Neuronal stem cell (in vitro differentiated cells): ENCODE data around the gene MOB4.

Experiments used
- DNase-seq: peaks from one replicate; pipeline ENCODE4 v3.0.0-alpha.2; 2013; ENCODE audit warnings: low spot score
- H2AFZ ChIP-seq: one replicate; pipeline ENCODE4 v1.6.1; 2013; ENCODE audit warnings: mild to moderate bottlenecking, low read length, inconsistent platforms
- H2AK5ac ChIP-seq: 2 replicates; pipeline ENCODE4 v1.6.1; 2013; ENCODE audit warnings: low read depth, mild to moderate bottlenecking, inconsistent platforms, low read length, moderate library complexity, mixed read lengths
- H2BK120ac ChIP-seq: 2 replicates; pipeline ENCODE4 v1.6.1; 2013; ENCODE audit warnings: low read depth, mild to moderate bottlenecking, inconsistent platforms, low read length, moderate library complexity, mixed read lengths
- H2BK12ac ChIP-seq: one replicate; pipeline ENCODE4 v1.6.1; 2013; ENCODE audit warnings: low read length, inconsistent platforms
- H2BK15ac ChIP-seq: 2 replicates; pipeline ENCODE4 v1.6.1; 2013; ENCODE audit warnings: mild to moderate bottlenecking, low read length, inconsistent platforms, mixed read lengths
- H2BK5ac ChIP-seq: one replicate; pipeline ENCODE4 v1.6.1; 2013; ENCODE audit warnings: inconsistent platforms, mild to moderate bottlenecking, low read length, moderate library complexity
- H3K14ac ChIP-seq: one replicate; pipeline ENCODE4 v1.6.1; 2013; ENCODE audit warnings: low read length, inconsistent platforms
- H3K18ac ChIP-seq: 2 replicates; pipeline ENCODE4 v1.6.1; 2013; ENCODE audit warnings: low read length, inconsistent platforms
- H3K23ac ChIP-seq: 2 replicates; pipeline ENCODE4 v1.6.1; 2013; ENCODE audit warnings: low read depth, mild to moderate bottlenecking, mixed read lengths, low read length, inconsistent platforms; ENCODE audit not compliant: poor library complexity
- H3K27ac ChIP-seq: replicated peaks from 3 replicates; pipeline ENCODE4 v1.5.1; 2013; ENCODE audit warnings: low read length, inconsistent platforms
- H3K27me3 ChIP-seq, 3 experiments: 2 replicates each; pipeline ENCODE4 v1.6.1; 2013; ENCODE audit warnings: low read length in 3 of 3, mild to moderate bottlenecking in 2 of 3, inconsistent platforms in 1 of 3, low read depth in 1 of 3, mixed read lengths in 1 of 3, moderate library complexity in 1 of 3; ENCODE audit not compliant: control insufficient read depth in 3 of 3, insufficient read depth in 3 of 3
- H3K36me3 ChIP-seq, 2 donors: replicated peaks in 1 of 2; 2 replicates each; pipeline ENCODE4 v1.6.1; 2013; ENCODE audit warnings: low read length in 2 of 2; ENCODE audit not compliant: control insufficient read depth in 2 of 2, insufficient read depth in 2 of 2
- H3K4ac ChIP-seq: 2 replicates; pipeline ENCODE4 v1.6.1; 2013; ENCODE audit warnings: inconsistent platforms, mild to moderate bottlenecking, low read length, moderate library complexity
- H3K4me1 ChIP-seq, 2 donors: 1 replicate in 1 of 2; 2 replicates in 1 of 2; pipeline ENCODE4 v1.6.1; 2013; ENCODE audit warnings: low read length in 2 of 2, low read depth in 1 of 2; ENCODE audit not compliant: control insufficient read depth in 2 of 2, insufficient read depth in 1 of 2
- H3K4me2 ChIP-seq: one replicate; pipeline ENCODE4 v1.6.1; 2013; ENCODE audit warnings: mild to moderate bottlenecking, low read length, inconsistent platforms; ENCODE audit not compliant: insufficient read depth, poor library complexity, severe bottlenecking
- H3K4me3 ChIP-seq, 2 donors: 2 replicates each; pipeline ENCODE4 v1.5.1; 2013; ENCODE audit warnings: low read length in 2 of 2, mild to moderate bottlenecking in 2 of 2, inconsistent platforms in 1 of 2, moderate library complexity in 1 of 2
- H3K79me1 ChIP-seq: one replicate; pipeline ENCODE4 v1.6.1; 2013; ENCODE audit warnings: low read depth, mild to moderate bottlenecking, inconsistent platforms, low read length, moderate library complexity
- H3K9ac ChIP-seq: one replicate; pipeline ENCODE4 v1.6.1; 2013; ENCODE audit warnings: mild to moderate bottlenecking, low read depth, low read length, inconsistent platforms; ENCODE audit not compliant: poor library complexity
- H3K9me3 ChIP-seq, 2 donors: replicated peaks in 1 of 2; 2 replicates each; pipeline versions ENCODE3 to v1.6.1; 2013; ENCODE audit warnings: low read length in 2 of 2, mild to moderate bottlenecking in 2 of 2, inconsistent platforms in 1 of 2, low read depth in 1 of 2, mixed read lengths in 1 of 2, moderate library complexity in 1 of 2; ENCODE audit not compliant: control insufficient read depth in 2 of 2, insufficient read depth in 1 of 2
- H4K8ac ChIP-seq: one replicate; pipeline ENCODE4 v1.6.1; 2013; ENCODE audit warnings: low read depth, mild to moderate bottlenecking, inconsistent platforms, low read length, moderate library complexity
- H4K91ac ChIP-seq: one replicate; pipeline ENCODE4 v1.6.1; 2013; ENCODE audit warnings: low read length, low read depth, mild to moderate bottlenecking, inconsistent platforms; ENCODE audit not compliant: poor library complexity
- WGBS, 2 donors: extraction: QIAGEN DNeasy Blood & Tissue Kit; methylation state at CpG; one replicate each; pipeline ENCODE4 v1.1.7; 2013; ENCODE audit warnings: missing lambda C conversion rate in 2 of 2, mixed read lengths in 1 of 2; ENCODE audit not compliant: insufficient read length in 2 of 2, insufficient replicate concordance in 1 of 2; ENCODE audit errors: extremely low coverage in 2 of 2; 5-methylcytosine and 5-hydroxymethylcytosine counted together

Gene MOB4

DNA sequence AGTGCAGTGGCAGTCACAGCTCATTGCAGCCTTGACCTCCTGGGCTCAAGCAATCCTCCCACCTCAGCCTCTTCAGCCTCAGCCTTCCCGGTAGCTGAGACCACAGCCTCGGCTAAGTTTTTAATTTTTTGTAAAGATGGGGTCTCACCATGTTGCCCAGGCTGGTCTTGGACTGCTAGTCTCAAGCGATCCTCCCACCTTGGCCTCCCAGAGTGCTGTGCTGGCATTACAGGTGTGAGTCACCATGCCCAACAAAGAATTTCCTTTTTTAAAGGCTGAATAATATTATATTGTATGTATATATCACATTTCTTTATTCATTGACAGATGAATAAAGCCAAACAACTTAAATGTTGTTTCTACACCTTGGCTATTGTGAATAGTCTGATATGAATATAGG lies 42.5 kb downstream of the MOB4 start:
- no peak overlapping the region for H3K27ac ChIP-seq
- no peak overlapping the region for H3K9ac ChIP-seq
- no peak overlapping the region for H2BK15ac ChIP-seq
- H2BK12ac ChIP-seq = no peak overlapping the region
- H2BK120ac ChIP-seq = no peak overlapping the region
- H2AFZ ChIP-seq = no peak overlapping the region
- no peak overlapping the region for H3K23ac ChIP-seq
- H3K4me3 ChIP-seq = no peak overlapping the region
- no peaks in the 10 kb centered on the region for H3K9me3 ChIP-seq
- WGBS, 2 donors = no CpG with 5 or more reads among the region's 3 CpGs
- no peak overlapping the region for H4K8ac ChIP-seq
- no peaks in the 10 kb centered on the region for H3K4me1 ChIP-seq
- H3K36me3 ChIP-seq = peaks cover 0 to 73% of the 10 kb centered on the region in 2 donors
- no peak overlapping the region for H3K18ac ChIP-seq
- no peaks in the 10 kb centered on the region for H3K27me3 ChIP-seq
- H3K4ac ChIP-seq = no peak overlapping the region
- no peak overlapping the region for H3K14ac ChIP-seq
- H3K4me2 ChIP-seq = no peak overlapping the region
- no peak for DNase-seq
- no peaks in the 10 kb centered on the region for H3K79me1 ChIP-seq
- no peak overlapping the region for H4K91ac ChIP-seq
- no peak overlapping the region for H2AK5ac ChIP-seq
- no peak overlapping the region for H2BK5ac ChIP-seq

DNA sequence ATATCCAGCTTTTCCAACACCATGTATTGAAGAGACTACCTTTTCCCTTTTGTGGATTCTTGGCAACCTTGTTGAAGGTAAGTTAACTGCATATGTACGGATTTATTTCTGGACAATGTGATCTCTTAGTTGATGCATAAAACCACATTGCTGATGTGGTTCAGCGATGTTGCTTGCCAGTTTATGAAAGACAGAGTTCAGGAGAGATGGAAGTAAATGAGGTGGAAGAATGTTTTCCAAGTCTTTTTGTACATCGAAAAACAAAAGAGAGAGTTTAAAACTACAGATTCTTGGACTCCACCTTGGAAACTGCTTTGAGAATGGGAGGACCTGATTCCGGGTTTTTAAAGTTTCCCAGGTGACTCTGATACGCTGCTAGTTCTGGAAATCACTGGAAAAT lies 43.8 kb downstream of the MOB4 start:
- no peaks in the 10 kb centered on the region for H3K9me3 ChIP-seq
- H3K23ac ChIP-seq = no peak overlapping the region
- H4K8ac ChIP-seq = no peak overlapping the region
- H3K4me3 ChIP-seq = no peak overlapping the region
- WGBS, 2 donors = no CpG with 5 or more reads among the region's 5 CpGs
- H3K27ac ChIP-seq = no peak overlapping the region
- H3K18ac ChIP-seq = no peak overlapping the region
- no peak overlapping the region for H2BK12ac ChIP-seq
- DNase-seq = no peak
- H3K9ac ChIP-seq = no peak overlapping the region
- H3K27me3 ChIP-seq = no peaks in the 10 kb centered on the region
- H3K4me2 ChIP-seq = no peak overlapping the region
- no peaks in the 10 kb centered on the region for H3K79me1 ChIP-seq
- H2AFZ ChIP-seq = no peak overlapping the region
- no peak overlapping the region for H2BK15ac ChIP-seq
- H2AK5ac ChIP-seq = no peak overlapping the region
- no peak overlapping the region for H3K14ac ChIP-seq
- peaks cover 0 to 60% of the 10 kb centered on the region in 2 donors for H3K36me3 ChIP-seq
- no peak overlapping the region for H2BK5ac ChIP-seq
- no peak overlapping the region for H4K91ac ChIP-seq
- no peak overlapping the region for H2BK120ac ChIP-seq
- H3K4me1 ChIP-seq = no peaks in the 10 kb centered on the region
- no peak overlapping the region for H3K4ac ChIP-seq

DNA sequence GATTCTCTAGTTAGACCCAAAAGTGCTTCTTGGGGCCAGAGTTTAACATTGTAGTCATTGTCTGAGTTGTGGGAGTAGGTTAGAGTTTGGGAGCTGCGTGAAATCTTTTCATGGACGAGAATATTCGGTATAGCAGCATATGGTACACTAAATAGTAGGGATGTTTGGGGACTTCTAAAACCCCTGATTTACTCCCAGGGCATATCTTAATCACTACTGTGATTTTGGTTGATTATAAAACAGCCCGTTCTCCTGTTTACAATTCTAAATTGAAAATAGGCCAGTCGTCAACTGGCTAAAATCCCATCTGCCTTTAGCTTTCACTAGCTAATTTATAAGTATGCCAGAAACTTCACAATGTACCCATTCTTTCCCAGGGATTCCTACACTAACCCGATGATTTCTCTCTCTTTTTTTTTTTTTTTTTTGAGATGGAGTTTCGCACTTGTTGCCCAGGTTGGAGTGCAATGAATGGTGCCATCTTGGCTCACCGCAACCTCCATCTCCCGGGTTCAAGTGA lies 44.3 kb downstream of the MOB4 start:
- no peak for DNase-seq
- Histone ChIP-seq H3K27me3 (no peaks in the 10 kb centered on the region), H2AFZ (no peak overlapping the region), H3K9me3 (no peaks in the 10 kb centered on the region), H2BK5ac (no peak overlapping the region), H3K14ac (no peak overlapping the region), H4K91ac (no peak overlapping the region), H4K8ac (no peak overlapping the region), H3K4ac (no peak overlapping the region), H3K79me1 (no peaks in the 10 kb centered on the region), H3K23ac (no peak overlapping the region), H3K18ac (no peak overlapping the region), H3K9ac (no peak overlapping the region), H3K36me3 (peaks cover 0 to 55% of the 10 kb centered on the region in 2 donors), H3K27ac (no peak overlapping the region), H2BK120ac (no peak overlapping the region), H3K4me3 (no peak overlapping the region), H3K4me1 (no peaks in the 10 kb centered on the region), H2BK12ac (no peak overlapping the region), H2AK5ac (no peak overlapping the region), H2BK15ac (no peak overlapping the region), H3K4me2 (no peak overlapping the region)
- WGBS, 2 donors = no CpG with 5 or more reads among the region's 9 CpGs

DNA sequence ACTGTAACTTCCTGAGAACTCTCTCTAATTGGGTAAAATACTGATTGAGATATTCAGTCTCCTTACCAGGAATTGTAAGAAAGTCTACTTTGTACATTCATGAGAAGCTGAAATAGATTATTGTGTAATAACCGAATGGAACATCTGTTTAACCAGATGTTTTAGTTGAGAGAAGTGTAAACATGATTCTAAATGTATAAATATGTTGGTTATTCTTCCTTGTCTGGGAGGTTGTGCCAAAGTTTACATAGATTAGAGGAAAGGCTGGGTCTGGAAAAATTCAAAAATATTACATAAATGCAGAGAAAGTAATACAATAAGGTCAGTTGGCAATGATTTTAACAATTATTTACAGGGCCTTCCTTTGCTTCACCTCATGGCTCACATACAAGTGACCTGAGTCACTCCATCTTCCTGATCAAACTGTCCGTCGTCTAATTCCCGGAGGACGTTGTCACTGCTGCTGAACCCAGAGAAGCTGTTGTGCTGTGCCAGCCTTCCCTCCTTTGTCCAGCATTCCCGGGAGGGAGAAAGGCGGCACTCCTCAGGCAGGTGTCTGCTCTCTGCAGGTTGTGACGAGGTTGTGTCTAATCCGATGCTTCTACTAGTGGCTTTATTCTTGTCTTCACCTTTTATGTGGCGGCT lies 55.9 kb downstream of the MOB4 start:
- WGBS, 2 donors = no CpG with 5 or more reads among the region's 10 CpGs
- no peak overlapping the region for H2BK15ac ChIP-seq
- H3K18ac ChIP-seq = no peak overlapping the region
- no peak overlapping the region for H4K8ac ChIP-seq
- peaks cover 2 to 27% of the 10 kb centered on the region in 2 donors for H3K9me3 ChIP-seq
- no peak overlapping the region for H2AFZ ChIP-seq
- no peak overlapping the region for H3K4ac ChIP-seq
- H3K23ac ChIP-seq = no peak overlapping the region
- H2AK5ac ChIP-seq = no peak overlapping the region
- H3K79me1 ChIP-seq = no peaks in the 10 kb centered on the region
- no peak for DNase-seq
- no peak overlapping the region for H4K91ac ChIP-seq
- H3K14ac ChIP-seq = no peak overlapping the region
- no peak overlapping the region for H2BK5ac ChIP-seq
- H3K9ac ChIP-seq = no peak overlapping the region
- H3K27me3 ChIP-seq = no peaks in the 10 kb centered on the region
- H3K36me3 ChIP-seq = peaks cover 0 to 42% of the 10 kb centered on the region in 2 donors
- no peak overlapping the region for H3K4me2 ChIP-seq
- no peak overlapping the region for H2BK120ac ChIP-seq
- H3K4me3 ChIP-seq = no peak overlapping the region
- H3K4me1 ChIP-seq = peaks cover 0 to 1% of the 10 kb centered on the region in 2 donors
- H2BK12ac ChIP-seq = no peak overlapping the region
- H3K27ac ChIP-seq = no peak overlapping the region
